PC-9 (cell line): ENCODE data around the gene TMEM43. TPM values are rescaled to one million over a fixed set of nuclear protein-coding genes. Genes with fewer than 3 reads are reported as not detected.

Experiments used
- BruUV-seq: library from RNA; stranded (reverse); fragments of 400-500 nt; replicated peaks from 2 replicates; lab custom pipeline; 2021; lab: Mats Ljungman, UMichigan
- CTCF ChIA-PET: fragments of 300-600 bp; sonication (Branson Sonifier 250); formaldehyde crosslinking; loops from one replicate; lab custom pipeline; 2022; ENCODE audit warnings: antibody characterized with exemption; lab: Charles Lee
- POLR2A ChIA-PET: fragments of 300-600 bp; sonication (Branson Sonifier 250); formaldehyde crosslinking; loops from one replicate; lab custom pipeline; 2022; ENCODE audit warnings: antibody characterized with exemption; ENCODE audit not compliant: unreplicated experiment; lab: Charles Lee
- DNase-seq, 2 experiments: peaks; one replicate each; pipeline versions ENCODE4 v3.0.0 to v3.0.0-alpha.2; 2015 to 2022; ENCODE audit warnings: mixed read lengths in 1 of 2
- H2AFZ ChIP-seq: fragments of 200-600 bp; sonication (generic); 2 replicates; pipeline ENCODE4 v1.8.1; 2017; ENCODE audit warnings: antibody characterized with exemption
- H3F3A ChIP-seq: fragments of 200-600 bp; sonication (generic); 2 replicates; pipeline ENCODE4 v1.8.1; 2017; ENCODE audit warnings: antibody characterized with exemption, mild to moderate bottlenecking, low read depth; ENCODE audit not compliant: insufficient read depth
- H3K27ac ChIP-seq: fragments of 200-600 bp; sonication (generic); 2 replicates; pipeline ENCODE4 v1.6.1; 2016; ENCODE audit warnings: mixed run types
- H3K27me3 ChIP-seq: fragments of 200-600 bp; sonication (generic); 2 replicates; pipeline ENCODE4 v1.6.1; 2016; ENCODE audit warnings: low read depth, mixed run types; ENCODE audit not compliant: insufficient read depth
- H3K36me3 ChIP-seq: fragments of 200-600 bp; sonication (generic); 2 replicates; pipeline ENCODE4 v1.6.1; 2016; ENCODE audit warnings: low read depth, mixed run types
- H3K4me1 ChIP-seq: fragments of 200-600 bp; sonication (generic); replicated peaks from 2 replicates; pipeline ENCODE4 v1.6.1; 2016; ENCODE audit warnings: mixed run types; ENCODE audit not compliant: insufficient read depth
- H3K4me2 ChIP-seq: fragments of 200-600 bp; sonication (generic); 2 replicates; pipeline ENCODE4 v1.6.1; 2017; ENCODE audit warnings: mixed run types
- H3K4me3 ChIP-seq: fragments of 200-600 bp; sonication (generic); 2 replicates; pipeline ENCODE4 v1.6.1; 2016; ENCODE audit warnings: mixed run types
- H3K79me2 ChIP-seq: fragments of 200-600 bp; sonication (generic); 2 replicates; pipeline ENCODE4 v1.6.1; 2017; ENCODE audit warnings: low read depth, mixed run types
- H3K9me2 ChIP-seq: fragments of 200-600 bp; sonication (generic); 2 replicates; pipeline ENCODE4 v1.8.1; 2017; ENCODE audit warnings: mild to moderate bottlenecking; ENCODE audit not compliant: insufficient read depth
- H3K9me3 ChIP-seq: fragments of 200-600 bp; sonication (generic); 2 replicates; pipeline ENCODE4 v1.8.1; 2016; ENCODE audit warnings: low read depth; ENCODE audit not compliant: insufficient read depth
- H4K20me1 ChIP-seq: fragments of 200-600 bp; sonication (generic); 2 replicates; pipeline ENCODE4 v1.8.1; 2017; ENCODE audit not compliant: insufficient read depth
- CTCF ChIP-seq: fragments of 200-600 bp; sonication (generic); conservative IDR thresholded peaks from 2 replicates; pipeline ENCODE4 v1.6.1; 2017; ENCODE audit warnings: mixed run types, antibody characterized with exemption, mild to moderate bottlenecking, moderate library complexity
- EZH2 ChIP-seq: fragments of 200-600 bp; sonication (generic); IDR thresholded peaks from 2 replicates; pipeline ENCODE4 v1.8.0; 2017; ENCODE audit warnings: antibody characterized with exemption, low read depth
- intact Hi-C: fragments of 100-400 bp; cut with micrococcal nuclease; formaldehyde crosslinking; loops from one replicate; pipeline ENCODE4 v1.10.0; 2022; ENCODE audit not compliant: unreplicated experiment
- total RNA-seq: library from RNA; stranded (reverse); gene quantifications from 2 replicates; pipeline ENCODE4 v1.2.3, GENCODE V29; 2021

TMEM43 gene
- total RNA-seq, 1 experiment from 2014 or later: 64.7 TPM

GRCh38 chr3:14158370-14158769 lies 33.5 kb downstream of the TMEM43 start:
- Histone ChIP-seq H3K36me3 (peaks cover 51% of the 10 kb centered on the region), H3K9me2 (no peaks in the 10 kb centered on the region), H3K9me3 (no peaks in the 10 kb centered on the region; the same call in 1 of the 2 replicates), H3K4me3 (no peak overlapping the region), H3F3A (no peaks in the 10 kb centered on the region), H4K20me1 (no peaks in the 10 kb centered on the region), H2AFZ (no peak overlapping the region), H3K27me3 (no peaks in the 10 kb centered on the region), H3K4me1 (no peaks in the 10 kb centered on the region), H3K4me2 (no peak overlapping the region), H3K27ac (no peak overlapping the region), H3K79me2 (no peaks in the 10 kb centered on the region)
- ChIA-PET CTCF (no interaction called here), POLR2A (interaction anchor here (0.5 to 0.7 kb wide), 2 partner anchors 14 to 1710 kb away, joined by 4 to 6 read pairs; no protein-coding TSS in a partner anchor)
- DNase-seq: no peak
- intact Hi-C loops: no loop called here
- TF ChIP-seq CTCF (no peak), EZH2 (no peak)
- BruUV-seq: no TSS peak

- ChIA-PET POLR2A (no interaction called here), CTCF (no interaction called here)
- Histone ChIP-seq H3K27ac (no peak overlapping the region), H3K9me2 (no peaks in the 10 kb centered on the region), H3K9me3 (no peaks in the 10 kb centered on the region; the same call in 1 of the 2 replicates), H3K4me1 (no peaks in the 10 kb centered on the region), H3K4me2 (no peak overlapping the region), H2AFZ (no peak overlapping the region), H3K36me3 (peaks cover 51% of the 10 kb centered on the region), H3F3A (no peaks in the 10 kb centered on the region), H3K4me3 (no peak overlapping the region), H3K27me3 (no peaks in the 10 kb centered on the region), H4K20me1 (no peaks in the 10 kb centered on the region), H3K79me2 (no peaks in the 10 kb centered on the region)
- no peak for TF ChIP-seq CTCF
- no peak for TF ChIP-seq EZH2
- intact Hi-C loops: no loop called here
- no peak for DNase-seq
- BruUV-seq: no TSS peak
Measured at GRCh38 chr3:14159426-14159825, 34.6 kb downstream of the TMEM43 start.

- Histone ChIP-seq H3K36me3 (peaks cover 46% of the 10 kb centered on the region), H4K20me1 (no peaks in the 10 kb centered on the region), H3F3A (no peaks in the 10 kb centered on the region), H3K27me3 (no peaks in the 10 kb centered on the region), H3K4me1 (no peaks in the 10 kb centered on the region), H3K9me2 (no peaks in the 10 kb centered on the region), H3K79me2 (no peaks in the 10 kb centered on the region), H3K9me3 (no peaks in the 10 kb centered on the region; the same call in 1 of the 2 replicates), H3K4me2 (no peak overlapping the region), H3K27ac (no peak overlapping the region), H2AFZ (no peak overlapping the region), H3K4me3 (no peak overlapping the region)
- DNase-seq: no peak
- no TSS peak for BruUV-seq
- no peak for TF ChIP-seq CTCF
- no peak for TF ChIP-seq EZH2
- ChIA-PET CTCF (no interaction called here), POLR2A (no interaction called here)
- intact Hi-C loops: no loop called here
Measured at GRCh38 chr3:14161282-14161681, 36.4 kb downstream of the TMEM43 start.
